ENCODE measurements around the gene RFX2.
A peak's percentile ranks its signal among the peaks of the same experiment; 100 is the strongest.

RFX2 gene

GRCh38 chr19:5959260-5960004 lies 150.9 kb downstream of the RFX2 start:
- DNase-seq (ENCODE audit: extremely low read depth in 1 of 2, low read depth in 1 of 2): no peak

- no peak for DNase-seq (ENCODE audit: extremely low read depth in 1 of 2, low read depth in 1 of 2)
These were observed 151.5 kb downstream of the RFX2 start for GRCh38 chr19:5958851-5959122.

DNA sequence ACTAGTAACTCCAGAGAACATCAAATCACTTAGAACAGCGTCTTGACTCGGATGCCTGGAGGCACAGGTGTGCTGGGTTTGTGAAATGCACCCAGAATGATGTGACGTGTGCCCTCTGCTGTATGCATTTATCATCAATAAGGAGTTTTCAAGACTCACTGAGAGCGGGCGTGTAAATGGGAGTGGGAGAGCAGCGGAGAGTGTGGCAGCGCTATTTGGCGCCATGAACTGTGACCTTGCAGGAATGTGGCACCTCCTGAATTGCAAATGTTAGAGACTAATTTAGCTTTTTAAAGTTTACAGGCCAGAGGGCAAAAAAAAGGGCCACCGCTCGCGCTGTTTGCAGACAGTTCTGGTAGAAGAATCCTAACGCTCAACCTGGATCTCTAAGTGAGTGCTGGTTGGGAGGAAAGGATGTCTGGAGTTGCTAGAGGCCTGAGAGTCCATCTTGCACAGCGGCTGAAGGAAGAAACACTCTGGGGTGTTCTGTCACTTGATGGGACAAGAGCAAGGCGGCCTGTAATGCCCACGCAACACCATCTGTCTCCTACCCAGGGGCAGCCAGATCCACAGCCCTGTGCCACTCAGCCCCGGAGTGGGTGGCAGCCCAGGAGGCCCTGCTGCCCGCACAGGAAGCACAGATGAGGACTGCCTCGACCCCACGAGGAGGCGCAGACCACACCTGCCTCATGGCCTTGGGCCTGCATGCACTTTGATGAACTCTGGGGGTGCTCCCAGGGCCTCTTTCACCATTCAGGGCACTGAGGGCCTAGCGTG lies 152.0 kb downstream of the RFX2 start:
- no peak for DNase-seq (ENCODE audit: extremely low read depth in 1 of 2, low read depth in 1 of 2)

- no peak for DNase-seq (ENCODE audit: extremely low read depth in 1 of 2, low read depth in 1 of 2)
These were observed 153.1 kb downstream of the RFX2 start for GRCh38 chr19:5957170-5957569.

DNA sequence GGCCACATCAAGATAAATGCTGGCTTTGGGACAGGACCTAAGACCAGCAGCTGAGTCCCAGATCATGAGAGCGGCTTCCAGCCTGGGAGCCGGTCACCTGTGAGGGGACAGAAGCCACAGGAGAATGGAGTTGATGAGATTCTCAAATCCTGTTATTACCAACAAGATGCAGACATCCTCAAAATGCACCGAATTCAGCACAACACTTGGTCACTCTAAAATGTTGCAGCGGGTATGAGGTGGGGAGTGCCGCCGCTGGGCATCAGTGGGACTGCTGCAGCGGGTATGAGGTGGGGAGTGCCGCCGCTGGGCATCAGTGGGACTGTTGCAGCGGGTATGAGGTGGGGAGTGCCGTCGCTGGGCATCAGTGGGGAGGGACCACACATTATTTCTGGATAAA lies 153.6 kb downstream of the RFX2 start:
- no peak for DNase-seq (ENCODE audit: extremely low read depth in 1 of 2, low read depth in 1 of 2)

GRCh38 chr19:5956323-5956722 lies 154.0 kb downstream of the RFX2 start:
- DNase-seq (ENCODE audit: extremely low read depth in 1 of 2, low read depth in 1 of 2): no peak

- no peak for DNase-seq (ENCODE audit: extremely low read depth in 1 of 2, low read depth in 1 of 2)
These were observed 154.7 kb downstream of the RFX2 start for GRCh38 chr19:5955636-5955935.

DNA sequence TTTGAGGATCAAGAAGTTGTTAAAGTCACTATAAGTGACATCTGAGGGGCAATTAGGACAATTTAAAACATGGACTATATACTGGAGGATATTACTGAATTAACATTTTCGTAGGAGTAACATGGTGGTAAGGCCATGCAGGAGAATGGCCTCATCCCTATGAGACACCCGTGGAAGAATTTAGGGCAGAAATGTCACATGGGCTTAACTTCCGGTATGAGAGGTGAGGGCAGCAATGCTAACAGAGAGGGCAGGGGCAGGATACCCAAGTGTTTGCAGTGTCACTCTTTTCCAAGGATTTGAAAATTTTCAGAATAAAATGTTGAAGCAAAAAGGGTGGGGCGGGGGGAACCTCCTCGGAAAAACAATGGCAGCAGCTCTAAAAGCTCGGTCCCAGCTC lies 156.0 kb downstream of the RFX2 start:
- DNase-seq (ENCODE audit: extremely low read depth in 1 of 2, low read depth in 1 of 2): no peak

DNA sequence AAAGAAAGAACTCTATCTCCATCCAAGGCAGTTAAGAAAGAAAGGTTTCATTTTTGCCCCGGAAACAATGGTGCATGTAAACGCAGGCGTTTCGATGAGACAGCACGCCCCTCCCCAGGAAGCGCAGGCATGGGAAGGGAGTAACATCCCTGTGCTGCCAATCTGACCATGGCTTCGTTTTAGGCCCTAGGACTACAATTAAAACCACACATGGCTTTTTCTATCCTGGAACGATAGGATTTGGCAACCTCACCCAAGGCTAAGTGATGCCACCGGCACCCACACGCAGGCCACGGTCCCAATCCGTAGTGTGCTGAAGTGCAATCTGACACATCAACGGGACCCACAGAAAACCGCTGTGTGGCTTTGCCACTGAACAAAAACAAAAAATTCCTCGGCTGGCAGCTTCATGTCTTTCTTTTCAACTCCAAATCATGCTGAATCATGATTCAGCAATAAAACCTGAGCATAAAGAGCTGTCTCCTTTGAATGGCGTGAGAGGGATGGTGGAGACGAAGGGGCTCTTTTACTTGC lies 156.6 kb downstream of the RFX2 start:
- DNase-seq (ENCODE audit: extremely low read depth in 1 of 2, low read depth in 1 of 2): no peak

GRCh38 chr19:5953030-5953589 lies 157.2 kb downstream of the RFX2 start:
- DNase-seq (ENCODE audit: extremely low read depth in 1 of 2, low read depth in 1 of 2): no peak

GRCh38 chr19:5952193-5953029 lies 157.9 kb downstream of the RFX2 start:
- DNase-seq (ENCODE audit: extremely low read depth in 1 of 2, low read depth in 1 of 2): no peak

DNA sequence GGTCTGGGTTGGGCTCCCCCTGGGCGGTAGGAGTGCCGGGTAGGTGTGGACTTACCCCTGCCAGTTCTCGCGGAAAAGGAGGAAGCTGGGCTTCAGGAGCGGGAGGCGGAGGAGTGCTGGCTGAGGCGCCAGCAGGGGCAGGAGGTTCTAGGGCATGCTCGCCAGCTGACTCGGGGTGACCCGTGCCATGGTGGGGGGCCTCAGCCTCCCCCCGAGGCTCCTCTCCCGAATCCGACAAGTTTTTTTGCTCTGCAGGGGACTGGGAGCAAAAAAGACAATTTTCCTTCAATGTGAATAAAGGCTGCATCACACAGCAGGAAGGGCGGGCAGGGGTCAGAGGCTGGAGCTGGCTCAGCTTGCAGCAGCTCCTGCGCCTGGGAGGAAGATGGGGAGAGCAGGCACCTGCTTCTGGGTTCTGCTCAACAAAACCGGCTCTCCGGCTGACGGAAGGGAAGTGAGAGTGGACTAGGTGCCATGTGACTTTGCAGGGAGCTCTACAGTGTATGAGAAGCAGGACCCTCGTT lies 158.9 kb downstream of the RFX2 start:
- no peak for DNase-seq (ENCODE audit: extremely low read depth in 1 of 2, low read depth in 1 of 2)

DNA sequence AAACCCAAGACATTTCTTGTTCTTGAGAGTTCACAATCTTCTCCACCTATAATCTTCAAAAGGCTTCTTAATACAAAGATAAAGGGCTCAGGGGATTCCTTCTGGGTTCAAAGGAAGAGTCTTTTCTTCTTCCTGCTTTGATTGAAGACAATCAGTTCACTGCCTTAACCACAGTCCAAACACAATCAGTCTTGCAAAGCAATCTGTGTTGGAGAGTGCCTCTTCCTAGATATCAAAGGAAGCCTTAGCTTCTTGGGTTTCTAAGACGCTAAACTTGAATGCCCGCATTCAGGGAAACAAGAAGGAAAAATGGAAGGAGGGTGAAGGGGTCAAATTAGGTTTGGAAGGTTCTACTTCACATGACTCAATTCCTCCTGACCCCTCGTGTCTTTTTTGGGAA lies 159.6 kb downstream of the RFX2 start:
- no peak for DNase-seq (ENCODE audit: extremely low read depth in 1 of 2, low read depth in 1 of 2)

- DNase-seq (ENCODE audit: extremely low read depth in 1 of 2, low read depth in 1 of 2): peak in 1 of 2 donors; percentile 15
These were observed 160.5 kb downstream of the RFX2 start for GRCh38 chr19:5949792-5950305.

DNA sequence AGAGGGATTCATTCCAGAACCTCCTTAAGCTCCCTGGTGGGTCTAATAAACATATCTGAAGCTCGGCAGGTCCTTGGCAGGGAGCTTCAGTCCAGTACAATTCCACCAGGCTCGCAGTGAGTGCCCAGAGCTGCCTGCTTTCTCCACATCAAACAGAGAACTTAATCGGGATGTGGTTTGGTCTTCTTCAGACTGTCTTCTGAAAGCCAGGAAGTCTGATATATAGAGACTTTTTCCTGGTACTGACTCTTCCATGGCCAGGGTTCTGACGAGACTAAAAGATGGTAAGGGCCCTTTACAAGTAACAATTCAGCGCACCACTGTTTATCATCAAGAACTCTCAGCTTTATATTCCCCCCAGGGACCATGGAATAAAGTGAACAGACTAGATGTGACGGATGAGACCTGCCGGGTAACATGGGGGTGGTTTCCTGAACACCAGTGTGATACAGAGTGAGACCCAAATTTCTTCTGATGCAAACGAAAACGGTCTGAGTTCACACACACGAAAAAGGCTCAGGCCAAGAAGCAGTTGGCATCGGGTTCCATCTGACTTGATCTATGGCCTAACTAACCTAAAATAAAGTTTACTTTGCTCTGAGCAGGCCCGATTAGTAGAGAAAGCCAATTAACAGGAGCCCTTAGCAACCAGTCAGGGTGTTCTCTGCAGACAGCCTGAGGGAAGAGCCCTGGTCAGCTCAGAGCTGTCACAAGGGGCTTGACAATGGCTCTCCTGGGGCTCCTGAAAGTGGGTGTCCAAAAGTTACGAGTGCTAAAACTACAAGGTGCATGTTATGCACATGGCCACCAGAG lies 161.3 kb downstream of the RFX2 start:
- DNase-seq (ENCODE audit: extremely low read depth in 1 of 2, low read depth in 1 of 2): no peak

GRCh38 chr19:5947435-5947834 lies 162.9 kb downstream of the RFX2 start:
- no peak for DNase-seq (ENCODE audit: extremely low read depth in 1 of 2, low read depth in 1 of 2)

DNA sequence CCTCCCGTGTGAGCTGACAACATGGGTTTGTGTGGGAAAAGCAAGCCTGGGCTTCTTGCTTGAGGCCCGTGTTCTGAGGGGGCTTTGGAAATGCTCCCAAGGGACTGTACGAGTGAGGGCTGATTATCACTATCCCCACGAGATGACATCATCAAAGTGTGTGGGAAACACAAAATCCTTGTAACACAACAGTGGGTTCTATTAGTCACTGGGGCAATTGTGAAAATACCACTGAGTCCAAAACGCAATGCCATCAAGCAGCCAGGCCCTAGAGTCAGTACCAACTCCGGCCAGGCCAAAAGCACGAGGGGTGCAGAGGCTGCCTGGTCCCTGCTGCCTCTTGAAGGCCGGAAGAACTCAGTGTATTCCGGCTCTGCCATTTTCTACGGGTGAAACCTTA lies 166.7 kb downstream of the RFX2 start:
- no peak for DNase-seq (ENCODE audit: extremely low read depth in 1 of 2, low read depth in 1 of 2)
